ENCODE results near the gene MX1.

Gene MX1

DNA sequence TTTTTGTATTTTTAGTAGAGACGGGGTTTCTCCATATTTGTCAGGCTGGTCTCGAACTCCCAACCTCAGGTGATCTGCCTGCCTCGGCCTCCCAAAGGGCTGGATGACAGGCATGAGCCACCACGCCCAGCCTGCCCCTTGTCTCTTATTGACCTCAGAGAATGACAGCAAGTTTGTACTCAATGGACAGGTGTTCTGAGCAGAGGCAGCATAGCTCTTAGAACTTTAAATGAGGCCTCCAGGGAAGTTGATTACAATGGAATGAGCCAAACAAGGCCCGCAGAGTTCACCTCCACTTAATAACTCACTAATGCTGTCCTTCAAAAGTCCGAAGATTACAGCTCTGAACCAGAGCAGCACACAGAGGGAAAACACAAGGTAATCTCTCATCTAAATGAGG, 71.0 kb downstream of the MX1 start:
- Mint-ChIP-seq H3K27me3 (ENCODE audit: low read depth, poor library complexity) (peaks cover 32% of the 10 kb centered on the region), H3K27ac (no peak overlapping the region), H3K36me3 (ENCODE audit: low read depth) (no peaks in the 10 kb centered on the region), H3K4me1 (peaks cover 19% of the 10 kb centered on the region), H3K4me3 (no peak overlapping the region), H3K9me3 (no peaks in the 10 kb centered on the region)
- no peak for DNase-seq
- TF ChIP-seq, protein P1, sequence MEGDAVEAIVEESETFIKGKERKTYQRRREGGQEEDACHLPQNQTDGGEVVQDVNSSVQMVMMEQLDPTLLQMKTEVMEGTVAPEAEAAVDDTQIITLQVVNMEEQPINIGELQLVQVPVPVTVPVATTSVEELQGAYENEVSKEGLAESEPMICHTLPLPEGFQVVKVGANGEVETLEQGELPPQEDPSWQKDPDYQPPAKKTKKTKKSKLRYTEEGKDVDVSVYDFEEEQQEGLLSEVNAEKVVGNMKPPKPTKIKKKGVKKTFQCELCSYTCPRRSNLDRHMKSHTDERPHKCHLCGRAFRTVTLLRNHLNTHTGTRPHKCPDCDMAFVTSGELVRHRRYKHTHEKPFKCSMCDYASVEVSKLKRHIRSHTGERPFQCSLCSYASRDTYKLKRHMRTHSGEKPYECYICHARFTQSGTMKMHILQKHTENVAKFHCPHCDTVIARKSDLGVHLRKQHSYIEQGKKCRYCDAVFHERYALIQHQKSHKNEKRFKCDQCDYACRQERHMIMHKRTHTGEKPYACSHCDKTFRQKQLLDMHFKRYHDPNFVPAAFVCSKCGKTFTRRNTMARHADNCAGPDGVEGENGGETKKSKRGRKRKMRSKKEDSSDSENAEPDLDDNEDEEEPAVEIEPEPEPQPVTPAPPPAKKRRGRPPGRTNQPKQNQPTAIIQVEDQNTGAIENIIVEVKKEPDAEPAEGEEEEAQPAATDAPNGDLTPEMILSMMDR (IDR thresholded peaks at IDR 0.05) = no peak

DNA sequence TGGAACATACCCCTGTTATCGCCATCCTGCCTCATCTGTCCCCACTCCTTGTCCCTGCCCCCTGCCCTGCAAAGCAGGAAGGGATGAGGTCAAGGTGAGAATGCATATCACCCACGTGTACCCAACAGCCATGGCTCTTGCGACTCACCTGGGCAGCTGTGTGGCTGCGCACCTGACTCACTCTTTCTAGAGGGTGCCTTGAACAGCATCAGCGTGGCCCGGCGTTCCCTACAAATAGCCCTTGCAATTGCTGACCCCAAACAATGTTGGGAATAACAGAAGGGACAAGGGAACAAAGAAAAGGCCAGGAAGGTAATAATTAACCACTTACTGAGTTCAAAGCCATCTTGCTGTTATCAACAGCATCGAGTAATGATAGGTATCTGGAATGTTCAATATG, 71.7 kb downstream of the MX1 start:
- no peaks in the 10 kb centered on the region for H3K9me3 Mint-ChIP-seq
- H3K27me3 Mint-ChIP-seq (ENCODE audit: low read depth, poor library complexity) = peaks cover 38% of the 10 kb centered on the region
- no peaks in the 10 kb centered on the region for H3K36me3 Mint-ChIP-seq (ENCODE audit: low read depth)
- H3K4me1 Mint-ChIP-seq = peaks cover 19% of the 10 kb centered on the region
- H3K27ac Mint-ChIP-seq = no peak overlapping the region
- TF ChIP-seq, protein P1 (IDR thresholded peaks at IDR 0.05) = no peak
- DNase-seq = no peak
- H3K4me3 Mint-ChIP-seq = no peak overlapping the region

DNA sequence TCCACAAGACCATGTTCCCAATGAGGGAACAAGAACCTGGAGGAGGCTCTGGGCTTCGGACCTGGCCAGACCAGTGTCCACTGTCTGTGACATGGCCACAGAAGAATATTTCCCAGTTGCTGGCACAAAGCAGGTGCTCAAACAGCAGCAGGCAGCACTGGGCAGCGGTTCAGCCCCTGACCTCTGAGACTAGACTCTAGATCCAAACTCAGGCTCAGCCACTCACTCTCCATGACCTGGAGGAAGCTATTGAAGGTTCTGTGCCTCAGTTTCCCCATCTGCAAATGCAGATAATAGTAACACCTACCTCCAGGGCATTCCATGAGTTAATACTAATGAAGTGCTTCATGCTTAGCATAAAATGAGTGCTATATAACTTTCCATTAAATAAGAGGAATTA, 73.9 kb downstream of the MX1 start:
- Mint-ChIP-seq H3K27me3 (ENCODE audit: low read depth, poor library complexity) (peaks cover 54% of the 10 kb centered on the region), H3K36me3 (ENCODE audit: low read depth) (no peaks in the 10 kb centered on the region), H3K27ac (no peak overlapping the region), H3K4me3 (no peak overlapping the region), H3K4me1 (peaks cover 22% of the 10 kb centered on the region), H3K9me3 (no peaks in the 10 kb centered on the region)
- TF ChIP-seq, protein P1 (IDR thresholded peaks at IDR 0.05) = no peak
- no peak for DNase-seq

DNA sequence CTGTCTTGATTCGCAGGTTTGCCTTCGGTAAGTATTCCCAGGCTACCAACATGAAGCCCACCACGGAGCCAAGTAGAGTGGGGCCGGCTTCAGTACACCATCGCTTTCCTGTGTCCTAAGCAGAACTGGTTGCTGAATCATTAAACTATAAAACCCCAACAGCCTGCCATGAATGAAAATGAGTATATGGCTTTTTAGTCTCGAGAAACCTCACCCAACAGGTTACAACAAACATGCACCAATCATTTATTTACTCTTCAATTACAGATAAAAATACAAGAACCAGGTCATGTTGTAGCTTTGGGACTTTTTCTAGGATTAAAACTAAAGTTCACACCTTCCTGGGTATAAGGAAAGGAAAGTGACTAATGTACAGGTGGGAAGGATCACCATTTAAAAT, 74.3 kb downstream of the MX1 start:
- H3K9me3 Mint-ChIP-seq = no peaks in the 10 kb centered on the region
- H3K27me3 Mint-ChIP-seq (ENCODE audit: low read depth, poor library complexity) = peaks cover 59% of the 10 kb centered on the region
- H3K4me1 Mint-ChIP-seq = peaks cover 22% of the 10 kb centered on the region
- no peak for DNase-seq
- H3K4me3 Mint-ChIP-seq = no peak overlapping the region
- H3K36me3 Mint-ChIP-seq (ENCODE audit: low read depth) = no peaks in the 10 kb centered on the region
- H3K27ac Mint-ChIP-seq = no peak overlapping the region
- TF ChIP-seq, protein P1 (IDR thresholded peaks at IDR 0.05) = no peak

DNA sequence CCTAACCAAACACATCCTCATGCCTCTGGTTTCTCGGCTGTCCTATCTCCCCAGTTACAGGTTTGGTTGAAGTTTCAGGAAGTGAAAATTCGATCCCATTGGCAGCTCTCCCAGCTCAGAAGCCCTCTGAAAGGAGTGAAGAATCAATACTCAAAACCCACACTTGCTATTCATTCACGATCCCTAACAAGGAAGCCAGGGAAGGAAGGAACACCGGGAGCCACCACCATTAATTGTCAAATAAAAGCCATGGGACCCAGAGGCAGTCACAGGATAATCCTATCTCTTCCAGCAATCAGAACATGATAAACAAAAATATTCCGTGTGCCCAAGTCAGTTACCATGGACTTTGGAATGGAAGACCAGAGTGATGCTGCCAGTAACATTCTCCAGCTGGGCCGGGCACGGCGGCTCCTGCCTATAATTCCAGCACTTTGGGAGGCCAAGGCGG, 74.9 kb downstream of the MX1 start:
- TF ChIP-seq, protein P1 (IDR thresholded peaks at IDR 0.05) = no peak
- H3K9me3 Mint-ChIP-seq = no peaks in the 10 kb centered on the region
- no peak overlapping the region for H3K4me3 Mint-ChIP-seq
- peaks cover 65% of the 10 kb centered on the region for H3K27me3 Mint-ChIP-seq (ENCODE audit: low read depth, poor library complexity)
- H3K4me1 Mint-ChIP-seq = peaks cover 22% of the 10 kb centered on the region
- H3K36me3 Mint-ChIP-seq (ENCODE audit: low read depth) = no peaks in the 10 kb centered on the region
- no peak overlapping the region for H3K27ac Mint-ChIP-seq
- no peak for DNase-seq

DNA sequence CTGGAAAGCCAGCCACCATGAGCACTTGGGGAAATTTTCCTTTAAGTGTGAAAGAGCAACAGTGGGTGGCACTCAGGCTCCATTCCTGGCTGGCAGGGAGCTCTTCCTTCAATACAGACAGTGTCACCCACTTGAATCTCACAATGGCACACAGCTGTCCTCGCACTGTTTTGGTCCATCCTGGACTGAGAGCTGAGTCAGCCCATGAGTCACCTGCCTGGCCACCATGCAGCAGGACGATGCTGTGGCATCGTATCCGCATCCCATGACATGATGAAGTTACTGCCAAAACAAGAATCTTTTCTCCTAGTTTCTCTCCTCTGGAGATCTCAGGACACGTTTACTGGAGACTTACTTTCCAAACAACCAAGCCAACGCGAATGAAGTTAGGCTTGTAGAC, 75.9 kb downstream of the MX1 start:
- peaks cover 74% of the 10 kb centered on the region for H3K27me3 Mint-ChIP-seq (ENCODE audit: low read depth, poor library complexity)
- H3K9me3 Mint-ChIP-seq = no peaks in the 10 kb centered on the region
- H3K4me3 Mint-ChIP-seq = no peak overlapping the region
- no peak for DNase-seq
- no peak overlapping the region for H3K27ac Mint-ChIP-seq
- H3K4me1 Mint-ChIP-seq = peaks cover 27% of the 10 kb centered on the region
- no peaks in the 10 kb centered on the region for H3K36me3 Mint-ChIP-seq (ENCODE audit: low read depth)
- TF ChIP-seq, protein P1 (IDR thresholded peaks at IDR 0.05) = no peak

Measured in nephron progenitor cell (in vitro differentiated cells).